Kidney glomerular epithelial cell (primary cell): Measurements from ENCODE around the gene RIN3.
"Not testable (repeated sequence)": the region's sequence is repeated elsewhere in the genome, so short reads cannot be mapped to it uniquely, and the experiment has no call there.

Experiments used
- DNase-seq: peaks from one replicate; lab custom pipeline; 2025; lab: John Stamatoyannopoulos, UW

The RIN3 gene

DNA sequence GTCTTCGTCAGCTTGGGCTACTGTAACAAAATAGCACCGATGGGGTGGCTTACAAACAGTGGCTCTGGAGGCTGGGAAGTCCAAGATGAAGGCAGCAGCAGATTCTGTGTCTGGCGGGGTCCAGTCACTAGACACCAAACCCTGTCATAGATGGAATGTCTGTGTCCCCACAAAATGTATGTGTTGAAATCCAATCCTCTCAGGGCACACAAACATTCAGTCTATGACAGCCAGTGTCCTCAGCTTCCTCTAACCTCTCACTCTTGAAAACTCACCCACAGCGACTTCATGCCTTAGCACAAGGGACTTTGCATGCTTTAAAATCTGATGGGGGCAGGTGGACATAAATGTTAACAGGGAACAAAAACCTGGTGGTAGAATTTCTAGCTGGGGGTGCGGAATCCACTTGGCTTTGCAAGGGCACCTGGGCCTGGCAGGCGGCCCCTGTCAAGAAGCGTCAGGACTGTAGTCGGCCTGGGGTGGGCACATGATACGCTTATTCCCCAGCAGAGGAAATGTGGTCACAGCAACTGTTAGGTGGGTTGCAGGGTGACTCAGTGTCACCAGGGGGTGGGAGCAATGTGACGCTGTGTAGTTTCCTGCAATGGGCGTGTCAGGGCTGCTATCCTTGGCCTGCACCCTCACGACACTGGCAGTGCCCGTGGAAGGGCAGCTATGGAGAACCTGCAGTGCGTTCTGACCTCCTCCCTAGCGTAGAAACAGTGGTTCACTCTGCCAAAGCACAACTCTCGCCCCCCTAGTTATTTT is 17.7 kb downstream of the RIN3 start:
- DNase-seq = no peak

GRCh38 chr14:92532490-92533163 is 19.0 kb downstream of the RIN3 start:
- no peak for DNase-seq

DNA sequence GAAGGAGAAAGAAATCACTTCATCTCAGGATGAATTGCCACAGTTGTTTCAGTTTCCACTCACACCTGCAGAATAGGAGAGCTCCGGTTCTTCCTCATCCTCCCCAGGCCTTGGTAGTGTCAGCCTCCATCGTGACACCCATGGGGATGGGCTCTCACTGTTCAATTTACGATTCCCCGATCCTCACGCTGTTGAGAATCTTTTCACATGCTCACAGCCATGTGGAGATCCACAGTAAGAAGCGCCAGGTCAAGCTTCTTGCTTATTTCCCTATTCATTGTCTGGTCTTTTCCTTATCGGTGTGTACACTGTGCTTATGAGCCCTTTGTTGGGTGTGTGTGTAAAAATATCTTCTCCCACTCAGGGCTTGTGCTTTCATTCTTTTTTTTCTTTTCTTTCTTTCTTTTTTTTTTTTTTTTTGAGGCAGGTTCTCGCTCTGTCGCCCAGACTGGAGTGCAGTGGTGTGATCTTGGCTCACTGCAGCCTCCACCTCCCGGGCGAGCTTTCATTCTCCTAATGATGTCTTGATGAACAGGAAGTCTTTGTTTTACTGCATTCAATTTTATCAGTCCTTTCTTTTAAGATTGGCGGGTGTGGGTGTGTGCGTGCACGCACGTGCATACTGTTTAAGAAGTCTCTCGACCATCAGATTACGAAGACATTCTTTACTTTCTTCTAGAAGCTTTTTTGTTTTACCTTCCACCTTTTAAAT is 21.5 kb downstream of the RIN3 start:
- DNase-seq = no peak

- not testable (repeated sequence) for DNase-seq
These were observed 22.6 kb downstream of the RIN3 start for GRCh38 chr14:92536231-92536630.

DNA sequence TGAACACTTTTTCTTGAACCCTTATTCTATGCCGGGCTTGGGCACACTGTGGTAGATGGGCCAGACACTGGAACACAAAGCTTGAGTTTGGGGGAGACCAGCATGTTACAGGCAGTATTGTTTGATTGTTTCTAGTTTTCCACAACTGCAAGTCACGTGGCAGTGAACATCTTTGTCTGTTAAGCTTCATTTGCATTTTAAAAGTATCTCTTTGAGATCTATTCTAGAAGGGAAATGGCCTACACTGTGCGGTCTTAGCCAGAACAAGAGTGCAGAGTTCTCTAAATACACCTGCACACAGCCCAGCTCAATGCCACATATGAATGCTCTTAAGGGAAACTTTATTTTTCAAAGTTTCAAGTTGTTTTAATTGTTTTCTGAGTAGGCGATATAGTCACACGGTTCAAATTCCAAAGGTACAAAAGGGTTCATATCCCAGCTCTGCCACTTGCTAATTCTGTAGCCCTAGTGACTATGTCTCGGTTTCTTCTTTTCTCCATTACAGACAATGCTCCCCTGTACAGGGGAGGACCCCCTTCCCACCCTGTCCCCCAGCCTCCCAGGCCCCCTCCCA is 24.9 kb downstream of the RIN3 start:
- no peak for DNase-seq

DNA sequence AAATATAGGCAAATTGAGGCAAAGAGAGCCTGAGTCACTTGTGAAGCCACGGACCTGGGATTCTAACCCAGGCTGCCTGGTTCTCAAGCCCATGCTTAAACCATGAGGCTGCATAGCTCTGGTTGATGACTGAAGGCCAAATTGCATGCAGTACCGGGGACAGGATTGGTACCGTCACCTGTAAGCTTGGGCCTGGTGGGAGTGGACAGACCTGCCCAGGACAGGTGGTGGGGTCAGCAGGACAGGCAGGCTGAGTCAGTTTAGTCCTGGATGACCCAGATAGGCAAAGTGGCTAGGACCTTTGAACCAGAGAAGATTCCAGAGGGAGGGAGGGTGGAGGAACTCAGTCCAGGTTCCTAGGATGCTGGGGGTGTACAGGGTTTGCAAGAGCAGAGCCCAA is 25.8 kb downstream of the RIN3 start:
- no peak for DNase-seq

DNA sequence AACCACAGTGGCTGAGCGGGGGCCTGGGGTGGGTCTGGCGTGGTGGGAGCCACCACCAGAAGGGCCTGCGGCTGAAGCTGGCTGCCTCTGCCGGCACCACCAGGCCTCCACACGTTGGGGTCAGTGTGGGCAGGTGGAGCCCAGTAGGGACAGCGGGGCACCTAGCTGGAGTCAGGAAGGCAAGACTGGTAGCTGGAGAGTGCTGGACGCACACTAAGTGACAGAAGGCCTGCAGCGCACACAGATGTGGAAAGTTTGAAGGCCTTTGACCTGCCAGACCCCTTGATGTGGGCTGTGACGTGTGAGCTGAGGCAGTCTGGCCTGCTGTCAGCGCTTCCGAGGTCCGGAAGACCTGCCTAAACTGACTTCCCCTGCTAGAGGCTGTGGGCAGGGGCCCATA is 26.3 kb downstream of the RIN3 start:
- no peak for DNase-seq

DNA sequence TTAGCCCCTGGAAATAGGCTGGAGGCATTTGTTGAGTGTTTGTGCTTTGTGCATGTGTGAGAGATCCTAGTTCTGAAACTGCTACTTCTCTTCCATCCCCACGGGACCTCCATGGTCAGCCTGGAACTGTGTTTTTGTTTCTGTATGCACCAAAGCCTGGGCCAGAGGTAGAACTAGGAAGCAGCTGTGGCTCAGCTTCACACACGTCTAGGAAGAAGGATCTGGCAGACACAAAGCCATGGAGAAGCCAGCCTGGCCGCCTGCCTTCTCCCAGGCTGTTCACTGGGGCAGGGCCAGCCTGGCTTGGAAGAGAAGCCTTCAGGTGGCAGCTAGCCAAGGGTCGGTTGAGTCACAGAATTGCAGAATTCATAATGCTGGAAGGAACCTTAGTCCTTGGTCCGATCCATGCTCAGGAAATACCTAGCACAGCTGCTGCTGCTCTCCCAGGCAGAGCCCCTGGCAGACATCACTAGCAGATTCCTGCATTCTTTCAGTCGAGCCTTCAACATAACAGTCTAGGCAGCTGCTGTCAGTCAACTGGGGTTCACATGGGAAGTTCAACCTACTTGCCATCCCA is 27.0 kb downstream of the RIN3 start:
- peak; percentile 93 for DNase-seq

- no peak for DNase-seq
These were observed 29.4 kb downstream of the RIN3 start for GRCh38 chr14:92542766-92543554.

GRCh38 chr14:92544051-92544720 is 30.6 kb downstream of the RIN3 start:
- no peak for DNase-seq

GRCh38 chr14:92546347-92547053 is 32.9 kb downstream of the RIN3 start:
- DNase-seq = no peak

- no peak for DNase-seq
These were observed 35.7 kb downstream of the RIN3 start for GRCh38 chr14:92549105-92549858.

- no peak for DNase-seq
These were observed 36.3 kb downstream of the RIN3 start for GRCh38 chr14:92549859-92550230.

DNA sequence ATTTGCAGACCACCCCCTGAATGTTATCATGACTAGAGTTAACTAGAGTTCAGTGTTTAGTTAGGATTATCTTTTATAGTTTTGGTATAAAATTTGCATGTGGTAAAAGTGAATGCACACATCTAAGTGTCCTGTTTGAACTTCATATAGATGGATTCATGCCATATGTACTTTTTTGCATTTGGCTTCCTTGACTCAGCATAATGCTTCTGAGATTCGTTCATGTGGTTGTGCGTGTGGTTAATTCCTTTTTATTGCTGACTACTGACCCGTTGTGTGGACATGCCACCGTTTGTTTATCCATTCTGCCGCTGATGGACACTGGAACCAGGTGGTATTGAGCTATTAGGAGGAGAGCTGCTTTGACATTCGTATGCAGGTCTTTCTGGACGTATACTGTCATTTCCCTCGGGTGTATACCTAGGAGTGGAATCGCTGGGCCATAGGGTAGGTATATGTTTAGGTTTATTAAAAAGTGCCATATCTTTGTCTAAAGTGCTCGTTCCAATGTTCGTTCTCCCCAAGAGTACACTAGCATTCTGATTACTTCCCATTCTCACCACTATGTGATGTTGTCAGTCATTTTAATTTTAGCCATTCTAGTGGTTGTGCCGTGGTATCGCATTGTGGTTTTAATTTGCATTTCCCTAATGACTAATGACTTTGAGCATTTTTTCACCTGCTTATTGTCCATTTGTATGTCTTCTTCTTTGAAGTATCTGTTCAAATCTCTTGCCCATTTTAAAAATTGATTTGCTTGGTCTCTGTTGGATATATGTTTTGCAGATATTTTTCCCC is 37.7 kb downstream of the RIN3 start:
- no peak for DNase-seq

- DNase-seq = no peak
These were observed 38.5 kb downstream of the RIN3 start for GRCh38 chr14:92552066-92552465.

DNA sequence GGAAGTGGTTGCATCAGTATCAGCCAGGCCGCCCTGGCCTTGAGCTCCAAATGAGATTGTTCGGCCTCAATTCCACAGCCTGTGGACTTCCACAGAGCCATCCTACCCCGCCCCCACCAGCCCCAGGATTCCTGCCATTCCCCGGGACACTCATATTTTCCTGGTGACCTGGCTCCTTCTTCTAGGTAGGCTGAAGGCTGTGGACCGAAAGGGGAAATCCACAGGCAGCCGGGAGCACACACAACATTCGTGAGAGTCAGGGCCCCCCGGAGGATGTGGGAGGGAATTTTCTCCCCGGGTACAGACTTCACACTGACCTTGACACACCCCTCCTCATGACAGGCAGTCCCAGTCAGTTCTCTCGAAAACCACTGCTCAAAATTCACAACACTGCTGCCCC is 39.9 kb downstream of the RIN3 start:
- DNase-seq = no peak

- DNase-seq = no peak
These were observed 42.0 kb downstream of the RIN3 start for GRCh38 chr14:92555465-92556111.

GRCh38 chr14:92556255-92556741 is 42.7 kb downstream of the RIN3 start:
- DNase-seq = no peak
